Cortex of kidney (tissue), 1 donor: Measurements from ENCODE around the gene EHD4.

Experiments used
- DNase-seq: peaks from one replicate; lab custom pipeline; 2025; lab: John Stamatoyannopoulos, UW

The EHD4 gene

DNA sequence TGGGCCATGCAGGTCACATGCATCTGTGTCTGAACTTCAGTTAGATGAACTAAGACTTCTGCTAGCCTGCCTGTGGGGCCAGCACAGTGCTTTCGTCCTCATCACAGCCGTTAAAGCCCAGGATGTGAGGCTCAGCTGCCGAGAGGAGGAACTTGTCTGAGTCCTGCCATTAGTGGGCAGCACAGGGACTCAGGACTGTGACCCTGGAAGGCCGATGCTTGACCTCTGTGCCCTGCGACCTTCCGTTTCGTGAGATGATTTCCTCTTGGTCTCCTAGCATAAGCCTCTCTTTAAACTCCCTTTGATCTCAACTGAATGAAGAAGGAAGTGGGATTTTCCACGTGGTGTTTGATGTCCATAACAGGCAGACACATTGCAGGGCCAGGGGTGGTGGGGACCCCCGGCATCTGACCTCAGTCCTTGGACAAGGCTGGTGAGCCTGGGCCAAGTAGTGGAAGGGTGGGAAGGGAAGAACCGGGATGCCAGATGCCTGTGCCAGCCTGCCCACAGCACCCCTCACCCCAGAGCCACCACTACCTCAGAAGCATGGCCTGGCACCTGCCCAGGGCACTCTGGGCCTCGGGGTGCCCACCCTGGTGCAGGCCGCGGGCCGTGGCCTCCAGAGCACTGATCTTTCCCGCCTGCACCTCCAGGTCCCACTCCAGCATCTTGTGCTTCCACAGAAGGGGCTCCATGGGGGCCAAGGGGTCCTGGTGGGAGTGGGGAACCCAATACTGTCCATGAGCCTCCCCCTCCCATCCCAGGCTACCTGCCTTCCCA is 112.1 kb downstream of the EHD4 start:
- no peak for DNase-seq

DNA sequence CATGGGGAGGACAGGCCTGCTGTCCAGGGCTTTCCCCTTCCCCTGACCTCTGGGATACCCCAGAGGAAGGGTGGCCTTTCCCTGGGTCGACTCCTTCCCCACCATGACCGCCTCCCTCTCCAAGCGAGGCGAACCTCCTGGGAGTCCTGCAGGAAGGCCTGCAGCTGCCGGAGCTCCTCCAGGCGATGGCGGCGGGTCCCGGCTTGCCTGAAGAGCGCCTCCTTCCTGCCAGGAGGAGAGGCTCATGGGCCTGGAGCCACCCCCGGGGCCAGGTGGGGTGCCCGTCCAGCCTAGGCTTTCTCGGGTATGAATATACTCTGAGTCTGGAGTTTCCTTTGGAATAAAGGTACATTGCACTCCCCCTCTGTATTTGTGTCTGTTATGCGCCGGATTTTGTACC is 113.6 kb downstream of the EHD4 start:
- DNase-seq = no peak

DNA sequence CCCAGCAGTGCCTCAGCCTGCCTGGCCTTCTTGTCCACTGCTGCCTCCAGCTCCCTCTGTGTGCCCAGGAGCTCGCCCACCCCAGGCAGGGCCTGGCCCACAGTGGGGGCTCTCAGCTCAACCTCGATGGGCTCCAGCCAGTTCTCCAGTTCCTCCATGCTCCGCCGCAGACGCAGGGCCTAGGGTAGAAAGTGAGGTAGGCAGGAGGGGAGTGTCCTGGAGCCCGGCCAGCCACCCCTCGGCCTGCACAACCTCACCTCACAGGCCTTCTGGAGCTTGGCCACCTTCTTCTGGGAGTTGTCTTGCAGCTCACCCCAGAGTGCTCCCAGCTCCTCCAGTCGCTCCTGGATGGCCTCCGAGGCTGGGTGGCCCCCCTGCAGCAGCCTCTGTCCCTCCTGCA is 115.0 kb downstream of the EHD4 start:
- no peak for DNase-seq

DNA sequence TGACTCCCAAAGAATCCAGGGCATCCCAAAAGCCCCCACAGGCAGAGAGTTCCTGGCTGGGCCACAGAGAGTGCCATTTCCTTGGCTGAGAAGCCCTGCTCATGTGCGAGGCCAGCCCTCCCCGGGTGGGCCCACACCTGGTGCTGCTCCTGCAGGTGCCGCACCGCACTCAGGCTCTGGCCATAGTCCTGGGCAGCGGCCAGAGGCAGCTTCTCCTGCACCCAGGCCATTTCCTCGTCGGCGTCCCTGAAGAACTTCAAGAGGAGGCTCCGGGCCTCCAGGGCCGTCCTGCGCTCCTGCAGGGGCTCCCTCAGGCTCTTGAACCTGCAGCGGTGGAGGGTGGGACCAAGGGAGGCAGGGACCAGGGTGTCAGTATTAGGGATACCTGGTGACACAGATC is 115.6 kb downstream of the EHD4 start:
- DNase-seq = no peak

DNA sequence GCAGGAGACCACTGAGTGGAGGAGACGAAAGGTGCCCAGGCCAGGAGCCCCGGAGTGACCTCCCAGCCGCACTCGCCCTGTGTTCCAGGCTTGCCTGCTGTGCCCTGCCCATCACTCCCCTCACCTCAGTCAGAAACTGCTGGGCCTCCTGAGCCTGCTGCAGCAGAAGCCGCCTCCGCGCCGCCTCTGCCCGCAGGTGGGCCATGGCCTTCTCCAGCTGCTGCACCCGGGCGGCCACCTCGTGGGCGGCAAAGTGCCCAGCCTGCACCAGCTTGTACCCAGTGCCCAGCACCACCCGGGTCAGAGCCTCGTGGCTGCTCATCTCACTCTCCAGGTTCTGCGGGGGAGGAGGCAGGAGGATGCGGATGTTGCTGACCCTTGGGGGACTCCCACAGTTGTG is 116.1 kb downstream of the EHD4 start:
- no peak for DNase-seq

DNA sequence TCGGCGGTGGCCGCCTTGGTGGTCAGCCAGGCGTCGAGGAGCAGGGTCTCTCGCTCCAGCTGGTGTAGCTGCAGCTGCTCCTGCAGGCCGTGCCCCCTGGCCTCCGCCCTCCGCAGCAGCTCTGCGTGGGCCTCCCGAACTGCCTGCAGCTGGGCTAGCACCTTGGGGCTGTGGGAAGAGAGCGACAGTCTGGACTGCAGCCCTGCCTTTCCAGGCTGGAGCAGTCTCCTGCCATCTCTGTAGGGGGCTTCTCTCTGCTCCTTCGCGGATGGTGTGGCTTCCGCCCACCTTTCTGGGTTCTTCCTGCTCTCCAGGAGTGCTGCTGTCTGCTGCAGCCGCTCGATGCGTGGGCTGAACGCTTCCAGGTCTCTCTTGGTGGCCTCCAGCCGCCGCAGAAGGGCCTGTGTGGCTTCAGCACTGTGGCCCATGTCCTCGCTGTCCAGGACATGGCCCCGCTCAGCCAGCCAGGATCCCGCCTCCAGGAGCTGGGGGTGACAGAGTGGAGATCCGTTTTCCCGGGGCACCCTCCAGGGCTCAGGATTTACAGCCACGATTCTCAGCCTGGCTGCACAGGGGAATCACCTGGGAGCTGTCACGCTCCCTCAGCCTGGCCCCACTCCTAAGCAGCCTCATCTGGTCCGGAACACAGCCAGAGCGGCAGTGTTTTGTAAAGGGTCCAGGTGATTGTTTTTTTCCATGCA is 116.9 kb downstream of the EHD4 start:
- DNase-seq = no peak

DNA sequence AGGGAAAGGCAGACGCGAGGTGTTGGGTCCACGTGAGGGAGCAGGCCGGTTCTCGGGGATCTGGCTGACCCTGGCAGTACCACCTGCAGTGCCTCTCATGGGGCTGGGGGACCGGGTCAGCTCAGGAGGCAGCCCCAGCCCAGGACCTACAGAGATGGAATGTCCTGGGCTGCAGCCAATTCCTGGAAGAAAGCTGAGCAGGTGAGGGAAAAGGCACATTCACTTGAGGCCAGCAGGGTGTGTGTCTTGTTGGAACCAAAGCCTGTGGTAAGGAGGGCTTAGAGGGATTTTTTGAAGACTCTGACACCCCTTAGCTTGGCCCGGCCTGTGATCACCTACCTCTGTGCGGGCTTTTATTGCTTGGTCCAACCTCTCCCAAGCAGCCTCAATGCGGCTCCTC is 117.9 kb downstream of the EHD4 start:
- no peak for DNase-seq

DNA sequence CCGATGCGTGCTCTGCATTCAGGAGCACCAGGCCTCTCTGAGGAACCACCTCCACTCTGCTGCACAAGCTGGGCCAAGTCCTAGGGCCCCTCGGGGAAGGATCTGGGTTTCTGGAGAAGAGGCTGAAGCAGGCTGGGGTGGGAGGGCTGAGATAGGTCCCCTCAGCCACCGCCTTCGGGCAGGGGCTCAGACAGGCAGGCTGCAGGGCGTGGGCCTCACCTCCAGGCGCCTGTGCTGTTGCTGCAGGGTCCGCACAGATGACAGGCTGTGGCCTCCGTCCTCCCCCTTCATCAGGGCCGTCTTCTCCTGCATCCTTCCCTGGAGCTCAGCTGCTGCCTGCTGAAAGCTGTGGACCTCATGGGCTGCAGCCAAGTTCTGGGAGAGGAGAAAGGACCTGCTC is 118.5 kb downstream of the EHD4 start:
- DNase-seq = no peak

DNA sequence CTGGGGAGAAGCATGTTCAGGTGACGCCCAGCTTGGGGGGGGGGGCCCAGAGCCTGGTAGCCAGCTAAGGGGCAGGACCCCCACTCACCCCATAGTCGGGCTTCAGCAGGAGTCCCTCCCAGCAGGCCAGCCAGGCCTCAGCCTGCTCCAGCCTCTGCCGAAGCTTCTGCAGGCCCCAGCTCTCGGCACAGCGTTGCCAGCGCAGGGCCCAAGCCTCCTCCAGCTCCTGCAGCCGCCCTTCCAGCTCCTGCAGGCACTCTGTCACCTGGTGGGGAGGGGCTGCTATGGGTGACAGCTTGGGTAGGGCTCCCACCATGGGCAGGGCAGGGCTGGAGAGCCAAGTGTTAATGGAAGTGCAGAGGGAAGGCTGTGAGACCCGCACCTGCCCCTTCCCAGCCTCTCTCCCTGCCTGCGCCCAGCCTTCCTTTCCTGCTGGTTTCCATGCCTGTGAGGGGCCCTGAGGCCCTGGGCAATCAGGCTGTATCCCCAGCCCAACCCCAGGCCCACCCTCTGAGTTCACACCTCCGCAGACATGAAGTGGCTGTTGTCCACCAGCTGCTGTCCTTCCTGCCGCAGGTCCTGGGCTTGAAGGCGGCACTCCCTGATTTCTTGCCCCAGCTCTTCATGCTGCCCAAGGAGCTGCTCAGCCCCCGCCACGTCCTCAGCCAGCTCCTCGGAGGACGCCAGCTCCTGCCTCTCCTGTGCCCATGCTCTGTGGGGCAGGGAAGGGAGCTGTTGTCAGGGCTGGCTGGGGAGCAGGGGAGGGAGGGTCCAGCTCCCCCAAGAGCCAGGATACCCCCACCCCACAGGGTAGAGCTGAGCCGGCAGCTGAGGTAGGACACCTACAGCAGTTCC is 119.4 kb downstream of the EHD4 start:
- DNase-seq = no peak

DNA sequence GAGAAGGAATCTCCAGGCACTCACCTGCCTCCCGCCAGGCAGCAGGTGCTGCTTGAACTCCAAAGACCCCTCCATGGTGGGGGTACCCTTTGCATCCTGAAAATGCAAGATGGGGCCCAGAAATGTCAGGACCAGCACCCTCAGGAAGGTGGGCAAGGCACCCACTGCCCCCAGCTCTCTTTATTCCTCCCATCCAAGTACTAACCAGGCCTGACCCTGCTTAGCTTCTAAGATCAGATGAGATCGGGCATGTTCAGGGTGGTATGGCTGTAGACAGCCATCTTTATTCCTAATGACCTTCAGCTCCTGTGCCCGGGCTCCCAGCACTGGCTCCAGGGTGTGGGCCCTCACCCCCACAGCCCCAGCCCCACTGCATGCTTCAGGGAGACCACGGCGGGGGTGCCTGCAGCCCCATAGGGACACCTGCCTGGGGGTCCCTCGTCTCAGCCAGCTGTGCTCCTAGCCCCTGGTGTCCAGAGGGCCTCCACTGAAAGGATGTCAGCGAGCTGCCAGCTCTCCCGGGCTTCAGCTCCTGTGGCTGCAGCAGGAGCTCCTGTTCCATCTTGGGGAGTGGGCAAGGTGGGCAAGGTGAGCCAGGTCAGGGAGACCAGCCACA is 120.5 kb downstream of the EHD4 start:
- no peak for DNase-seq

DNA sequence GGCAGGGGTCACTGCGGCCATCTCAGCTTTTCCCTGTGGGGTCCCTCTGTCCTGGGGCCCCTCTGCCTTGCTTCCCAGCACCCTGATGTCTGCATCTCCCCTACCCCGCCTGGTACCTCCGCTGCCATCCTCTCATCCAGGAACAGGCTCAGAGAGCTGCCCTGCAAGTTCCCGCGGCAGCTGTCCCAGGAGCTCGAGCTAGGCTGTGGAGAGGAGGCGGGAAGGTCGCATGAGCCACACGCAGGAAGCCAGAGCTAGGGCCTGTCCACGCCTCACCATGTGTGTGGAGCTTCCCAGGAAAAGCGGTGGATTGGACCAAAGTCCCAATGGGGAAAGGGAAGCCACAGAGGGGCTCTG is 121.2 kb downstream of the EHD4 start:
- no peak for DNase-seq

DNA sequence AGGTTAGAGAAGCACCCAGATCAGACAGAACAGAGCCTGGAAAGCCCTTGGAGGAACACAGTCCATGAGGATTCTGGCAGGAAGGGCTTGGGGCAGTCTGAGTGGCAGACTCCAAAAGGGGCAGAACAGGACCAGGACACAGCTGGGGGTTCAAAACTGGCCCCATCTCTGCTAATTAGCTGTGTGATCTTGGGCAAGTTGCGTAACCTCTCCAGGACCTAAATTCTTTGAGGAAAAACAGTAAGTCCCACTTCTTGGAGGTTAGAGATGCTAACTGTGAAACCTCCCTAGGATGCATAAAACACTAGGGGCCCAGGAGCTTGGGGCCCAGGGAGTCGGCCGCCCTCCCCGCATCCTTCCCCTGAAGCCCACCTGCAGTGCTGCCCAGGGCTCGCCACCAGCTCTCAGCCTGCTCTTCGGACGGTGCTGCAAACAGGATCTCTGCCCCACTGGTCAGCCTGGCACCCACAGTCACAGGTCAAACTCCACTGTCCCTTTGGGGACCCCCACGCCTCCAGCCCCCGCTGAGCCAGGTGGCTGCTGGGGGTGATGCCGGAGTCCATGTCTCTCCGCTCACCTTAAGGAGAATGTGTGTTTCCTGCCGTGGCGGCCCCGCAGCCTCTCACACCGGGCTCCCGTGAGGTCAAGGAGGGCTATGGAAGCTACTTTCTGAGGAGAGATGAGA is 121.7 kb downstream of the EHD4 start:
- no peak for DNase-seq

DNA sequence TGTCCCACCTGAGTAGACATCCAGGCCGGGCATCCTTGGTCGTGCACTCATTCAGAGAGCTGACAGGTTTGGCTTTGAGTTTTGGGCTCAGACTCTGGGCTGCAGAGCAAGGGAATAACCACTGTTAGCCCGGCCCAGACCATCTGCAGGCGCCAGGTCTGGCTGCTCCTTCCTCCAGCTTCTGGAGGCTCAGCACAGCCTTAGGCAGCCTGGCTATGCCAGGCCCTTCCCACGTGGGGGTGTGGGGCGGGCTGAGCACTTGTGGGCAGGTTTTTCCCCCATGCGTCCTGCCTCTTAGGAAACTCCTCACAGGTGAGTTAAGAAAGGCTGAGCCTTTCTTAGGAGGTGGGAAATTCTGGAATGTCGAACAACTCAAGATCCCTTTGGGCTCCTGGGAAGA is 122.5 kb downstream of the EHD4 start:
- DNase-seq = no peak

DNA sequence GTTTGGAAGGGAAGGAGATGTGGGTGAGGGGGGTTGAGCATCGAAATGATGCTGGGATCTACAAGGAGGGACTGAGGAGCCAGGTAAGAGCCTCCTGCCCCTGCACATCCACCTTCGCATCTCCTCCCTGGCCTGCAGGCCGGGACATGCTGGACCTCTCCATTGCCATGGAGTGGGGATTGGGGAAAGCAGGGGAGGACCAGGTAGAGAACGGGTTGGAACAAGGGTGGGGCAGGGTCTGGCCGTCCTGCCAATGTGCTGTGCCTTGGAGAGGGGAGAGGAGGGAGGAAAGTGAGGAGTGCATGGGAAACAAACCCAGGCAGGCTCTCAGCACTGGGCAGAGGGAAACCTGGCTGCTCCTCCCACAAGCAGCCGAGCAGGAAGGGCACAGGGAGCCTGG is 123.2 kb downstream of the EHD4 start:
- no peak for DNase-seq

DNA sequence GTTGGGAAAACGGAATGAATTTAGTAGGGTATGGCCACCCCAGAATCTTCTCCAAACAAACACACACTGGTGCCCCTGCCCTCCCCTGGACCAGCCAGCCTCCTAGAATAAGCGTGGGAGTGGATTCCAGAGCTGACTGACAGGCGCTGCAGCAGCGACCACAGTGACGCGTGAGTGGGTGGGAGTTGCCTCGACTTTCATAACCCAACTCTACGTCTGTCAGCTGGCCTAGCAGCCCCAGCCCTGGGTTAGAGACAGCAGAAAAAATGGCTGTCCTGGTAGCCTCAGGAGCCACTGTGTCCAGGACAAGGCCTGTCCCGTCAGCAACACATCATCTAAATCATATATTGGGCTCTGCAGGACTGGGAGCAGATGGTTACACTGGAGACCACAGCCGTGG is 123.7 kb downstream of the EHD4 start:
- no peak for DNase-seq

DNA sequence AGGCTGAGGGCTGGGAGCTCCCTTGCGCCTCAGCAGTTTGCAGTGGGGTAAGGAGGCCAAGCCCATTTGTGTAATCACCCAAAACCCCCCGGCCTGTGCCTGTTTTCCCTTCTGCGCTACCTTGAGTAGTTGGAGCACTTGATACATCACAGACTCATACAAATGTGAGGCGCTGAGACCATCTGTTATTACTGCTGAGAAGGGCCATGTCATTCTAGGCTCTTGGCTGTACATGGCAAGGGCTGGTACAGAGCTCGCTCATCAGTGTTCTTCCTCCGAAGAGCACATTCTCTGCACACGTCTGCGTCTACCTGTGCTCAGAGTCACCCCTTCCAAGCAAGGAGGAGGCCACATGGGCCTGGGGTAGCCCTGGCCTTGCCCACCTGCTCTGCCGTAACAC is 124.4 kb downstream of the EHD4 start:
- DNase-seq = no peak

DNA sequence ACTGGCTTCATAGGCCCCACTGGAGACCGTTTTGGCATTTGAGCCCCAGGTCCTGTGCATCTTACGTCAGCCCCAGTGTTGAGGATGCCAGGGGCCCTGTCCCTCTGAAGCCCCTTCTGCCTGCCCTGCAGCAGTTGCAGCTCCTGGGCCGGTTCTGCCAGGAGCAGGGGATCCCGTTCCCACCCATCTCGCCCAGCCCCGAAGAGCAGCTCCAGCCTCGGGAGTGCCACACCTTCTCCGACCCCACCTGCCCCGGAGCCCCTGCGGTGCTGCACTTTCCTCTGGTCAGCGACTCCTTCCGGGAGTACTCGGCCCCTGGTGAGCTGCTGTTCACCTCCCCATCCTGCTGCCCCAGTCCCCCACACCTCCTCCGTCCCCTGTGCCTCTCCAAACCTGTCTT is 125.2 kb downstream of the EHD4 start:
- no peak for DNase-seq
